SH-SY5Y (cell line): ENCODE measurements around the gene TRPM2.

ENCODE experiments used
- GATA2 ChIP-seq: IDR thresholded peaks from 2 replicates; pipeline ENCODE4 v1.6.1; 2011; ENCODE audit warnings: mild to moderate bottlenecking, low read depth, low read length
- GATA3 ChIP-seq: IDR thresholded peaks from 2 replicates; pipeline ENCODE4 v1.6.1; 2011; ENCODE audit warnings: low read depth, mild to moderate bottlenecking, low read length, moderate library complexity

GRCh38 chr21:44421901-44422840, 68.8 kb downstream of the TRPM2 start:
- no peak for TF ChIP-seq GATA3
- no peak for TF ChIP-seq GATA2
